Measurements from ENCODE around the gene C1orf50.

The C1orf50 gene

DNA sequence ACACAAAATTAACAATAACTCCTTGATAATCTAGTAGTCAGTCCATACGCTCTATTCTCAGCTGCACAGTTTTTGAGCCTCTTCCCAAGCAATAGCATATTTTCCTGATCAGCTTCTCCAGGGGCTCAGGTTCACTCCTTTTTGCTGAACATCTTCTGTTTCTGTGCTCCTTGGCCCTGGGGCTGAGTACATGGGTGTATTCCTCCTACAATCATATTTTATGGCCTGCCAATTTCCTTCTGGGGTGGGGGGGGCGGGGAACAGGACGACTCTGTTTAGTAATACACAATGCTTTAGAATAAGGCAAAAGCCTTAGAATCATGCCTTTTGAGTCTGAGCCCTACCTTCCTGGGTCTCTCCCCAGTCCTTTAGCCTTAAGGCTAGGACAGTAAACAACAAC lies 35.5 kb upstream of the C1orf50 start:
- DNase-seq (ENCODE audit: low read depth): no peak
- H3K4me3 ChIP-seq (ENCODE audit: low read depth, low read length): no peak overlapping the region
- TF ChIP-seq, protein P1, sequence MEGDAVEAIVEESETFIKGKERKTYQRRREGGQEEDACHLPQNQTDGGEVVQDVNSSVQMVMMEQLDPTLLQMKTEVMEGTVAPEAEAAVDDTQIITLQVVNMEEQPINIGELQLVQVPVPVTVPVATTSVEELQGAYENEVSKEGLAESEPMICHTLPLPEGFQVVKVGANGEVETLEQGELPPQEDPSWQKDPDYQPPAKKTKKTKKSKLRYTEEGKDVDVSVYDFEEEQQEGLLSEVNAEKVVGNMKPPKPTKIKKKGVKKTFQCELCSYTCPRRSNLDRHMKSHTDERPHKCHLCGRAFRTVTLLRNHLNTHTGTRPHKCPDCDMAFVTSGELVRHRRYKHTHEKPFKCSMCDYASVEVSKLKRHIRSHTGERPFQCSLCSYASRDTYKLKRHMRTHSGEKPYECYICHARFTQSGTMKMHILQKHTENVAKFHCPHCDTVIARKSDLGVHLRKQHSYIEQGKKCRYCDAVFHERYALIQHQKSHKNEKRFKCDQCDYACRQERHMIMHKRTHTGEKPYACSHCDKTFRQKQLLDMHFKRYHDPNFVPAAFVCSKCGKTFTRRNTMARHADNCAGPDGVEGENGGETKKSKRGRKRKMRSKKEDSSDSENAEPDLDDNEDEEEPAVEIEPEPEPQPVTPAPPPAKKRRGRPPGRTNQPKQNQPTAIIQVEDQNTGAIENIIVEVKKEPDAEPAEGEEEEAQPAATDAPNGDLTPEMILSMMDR (conservative IDR thresholded peaks at IDR 0.05; ENCODE audit: low read depth, low read length): no peak

GRCh38 chr1:42732126-42732680 lies 34.8 kb upstream of the C1orf50 start:
- no peak overlapping the region for H3K4me3 ChIP-seq (ENCODE audit: low read depth, low read length)
- no peak for DNase-seq (ENCODE audit: low read depth)
- TF ChIP-seq, protein P1 (conservative IDR thresholded peaks at IDR 0.05; ENCODE audit: low read depth, low read length): no peak

DNA sequence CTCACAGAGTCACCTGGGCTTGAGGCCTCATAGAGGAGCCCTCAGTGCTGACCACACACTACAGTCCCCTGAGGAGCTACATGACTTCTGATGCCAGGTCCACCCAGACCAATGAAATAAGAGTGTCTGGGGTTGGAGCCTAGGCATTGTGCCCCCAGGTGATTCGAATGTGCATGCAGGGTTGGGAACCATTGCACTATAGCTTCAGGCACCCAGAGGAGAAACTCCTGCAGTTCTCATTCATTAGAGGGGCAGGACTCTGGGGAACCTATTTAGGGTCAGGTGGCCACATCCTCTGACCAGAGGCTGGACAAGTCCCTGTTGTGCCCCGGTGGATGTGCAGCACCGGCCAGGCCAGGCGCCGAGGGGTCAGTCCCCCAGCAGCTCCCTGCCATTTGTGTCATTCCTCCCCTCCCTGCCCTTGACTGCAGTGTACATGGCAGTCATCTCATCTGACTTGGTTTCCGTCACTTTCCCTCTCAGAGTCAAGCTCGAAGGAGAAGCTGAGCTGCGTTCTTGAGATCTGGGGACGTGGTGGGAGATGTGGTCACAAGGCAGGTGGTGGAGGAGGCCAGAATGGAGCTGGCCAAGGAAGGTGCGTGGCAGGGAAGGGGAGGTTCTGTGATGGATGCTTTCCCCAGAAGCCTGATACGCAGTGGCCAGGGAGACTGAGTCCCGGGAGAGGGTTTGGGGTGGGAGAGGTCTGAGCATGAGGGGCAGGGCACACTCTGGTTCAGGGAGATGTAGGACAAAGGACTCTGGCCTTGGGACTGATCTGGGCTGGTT lies 33.4 kb upstream of the C1orf50 start:
- no peak overlapping the region for H3K4me3 ChIP-seq (ENCODE audit: low read depth, low read length)
- no peak for DNase-seq (ENCODE audit: low read depth)
- TF ChIP-seq, protein P1 (conservative IDR thresholded peaks at IDR 0.05; ENCODE audit: low read depth, low read length): no peak

- no peak overlapping the region for H3K4me3 ChIP-seq (ENCODE audit: low read depth, low read length)
- no peak for DNase-seq (ENCODE audit: low read depth)
- TF ChIP-seq, protein P1 (conservative IDR thresholded peaks at IDR 0.05; ENCODE audit: low read depth, low read length): no peak
Observed at GRCh38 chr1:42734201-42735035, 32.6 kb upstream of the C1orf50 start.

DNA sequence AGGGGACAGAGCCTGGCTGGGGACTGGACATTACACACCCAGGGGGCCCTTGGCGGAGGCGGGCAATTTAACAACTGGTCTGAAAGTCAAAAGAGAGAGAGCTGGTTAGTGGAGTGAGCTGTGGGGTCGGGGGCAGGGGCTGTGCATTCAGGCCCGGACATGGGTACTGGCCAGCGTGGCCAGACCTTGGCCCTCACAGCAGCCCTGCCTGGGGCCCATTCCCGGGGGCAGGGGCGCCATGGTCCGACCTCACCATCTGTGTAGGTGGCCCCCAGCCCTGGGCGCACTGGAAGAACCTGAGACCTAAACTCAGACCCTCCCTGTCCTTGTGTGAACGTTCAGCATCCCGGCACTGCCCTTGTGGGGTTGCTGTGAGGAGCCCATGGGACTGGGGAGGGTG lies 32.0 kb upstream of the C1orf50 start:
- H3K4me3 ChIP-seq (ENCODE audit: low read depth, low read length): no peak overlapping the region
- TF ChIP-seq, protein P1 (conservative IDR thresholded peaks at IDR 0.05; ENCODE audit: low read depth, low read length): no peak
- no peak for DNase-seq (ENCODE audit: low read depth)

GRCh38 chr1:42735477-42736105 lies 31.5 kb upstream of the C1orf50 start:
- TF ChIP-seq, protein P1 (conservative IDR thresholded peaks at IDR 0.05; ENCODE audit: low read depth, low read length): no peak
- H3K4me3 ChIP-seq (ENCODE audit: low read depth, low read length): no peak overlapping the region
- DNase-seq (ENCODE audit: low read depth): no peak

All from choroid plexus epithelial cell (primary cell).